ENCODE measurements around the gene CCL17. TPM values are rescaled to one million over a fixed set of nuclear protein-coding genes. Genes with fewer than 3 reads are reported as not detected.
A peak's percentile ranks its signal among the peaks of the same experiment; 100 is the strongest.

The CCL17 gene
- total and polyA plus RNA-seq, 10 of the 15 experiments (the other 5 are each of a cell fraction or from before 2014, with no cell fraction given), result 1.2 to 84.9 (median 34.2) TPM

DNA sequence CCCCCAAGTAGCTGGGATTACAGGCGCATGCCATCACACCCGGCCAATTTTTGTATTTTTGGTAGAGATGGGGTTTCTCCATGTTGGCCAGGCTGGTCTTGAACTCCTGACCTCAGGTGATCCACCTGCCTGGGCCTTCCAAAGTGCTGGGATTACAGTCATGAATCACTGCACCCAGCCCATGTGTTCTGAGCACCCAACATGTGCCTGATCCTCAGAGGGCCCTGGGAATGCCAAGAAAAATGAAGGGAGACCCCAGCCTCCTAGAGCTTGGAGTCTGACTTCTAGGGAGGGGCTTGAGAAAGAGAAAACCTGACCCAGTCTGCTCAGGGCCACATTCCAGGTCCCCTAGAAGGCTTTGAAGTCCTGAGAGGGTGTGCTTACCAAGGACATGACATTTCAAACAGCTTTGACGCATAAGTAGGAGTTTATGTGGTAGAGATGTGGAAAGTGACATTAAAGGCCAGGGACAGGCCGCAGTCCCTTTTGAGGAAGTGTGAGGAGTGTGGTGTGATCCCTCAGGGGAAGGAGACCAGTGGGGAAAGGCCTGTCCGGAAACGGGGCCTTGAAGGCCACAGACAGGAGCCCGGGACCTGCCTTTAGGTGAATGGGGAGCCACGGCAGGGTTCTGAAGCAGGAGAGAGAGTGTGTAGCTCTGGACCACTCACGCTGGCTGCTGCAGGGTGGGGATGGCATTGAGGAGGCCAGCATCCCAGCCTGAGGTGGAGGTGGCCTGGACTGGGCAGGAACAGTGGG, 47.1 kb upstream of the CCL17 start (continued):
- TF ChIP-seq, protein P1, sequence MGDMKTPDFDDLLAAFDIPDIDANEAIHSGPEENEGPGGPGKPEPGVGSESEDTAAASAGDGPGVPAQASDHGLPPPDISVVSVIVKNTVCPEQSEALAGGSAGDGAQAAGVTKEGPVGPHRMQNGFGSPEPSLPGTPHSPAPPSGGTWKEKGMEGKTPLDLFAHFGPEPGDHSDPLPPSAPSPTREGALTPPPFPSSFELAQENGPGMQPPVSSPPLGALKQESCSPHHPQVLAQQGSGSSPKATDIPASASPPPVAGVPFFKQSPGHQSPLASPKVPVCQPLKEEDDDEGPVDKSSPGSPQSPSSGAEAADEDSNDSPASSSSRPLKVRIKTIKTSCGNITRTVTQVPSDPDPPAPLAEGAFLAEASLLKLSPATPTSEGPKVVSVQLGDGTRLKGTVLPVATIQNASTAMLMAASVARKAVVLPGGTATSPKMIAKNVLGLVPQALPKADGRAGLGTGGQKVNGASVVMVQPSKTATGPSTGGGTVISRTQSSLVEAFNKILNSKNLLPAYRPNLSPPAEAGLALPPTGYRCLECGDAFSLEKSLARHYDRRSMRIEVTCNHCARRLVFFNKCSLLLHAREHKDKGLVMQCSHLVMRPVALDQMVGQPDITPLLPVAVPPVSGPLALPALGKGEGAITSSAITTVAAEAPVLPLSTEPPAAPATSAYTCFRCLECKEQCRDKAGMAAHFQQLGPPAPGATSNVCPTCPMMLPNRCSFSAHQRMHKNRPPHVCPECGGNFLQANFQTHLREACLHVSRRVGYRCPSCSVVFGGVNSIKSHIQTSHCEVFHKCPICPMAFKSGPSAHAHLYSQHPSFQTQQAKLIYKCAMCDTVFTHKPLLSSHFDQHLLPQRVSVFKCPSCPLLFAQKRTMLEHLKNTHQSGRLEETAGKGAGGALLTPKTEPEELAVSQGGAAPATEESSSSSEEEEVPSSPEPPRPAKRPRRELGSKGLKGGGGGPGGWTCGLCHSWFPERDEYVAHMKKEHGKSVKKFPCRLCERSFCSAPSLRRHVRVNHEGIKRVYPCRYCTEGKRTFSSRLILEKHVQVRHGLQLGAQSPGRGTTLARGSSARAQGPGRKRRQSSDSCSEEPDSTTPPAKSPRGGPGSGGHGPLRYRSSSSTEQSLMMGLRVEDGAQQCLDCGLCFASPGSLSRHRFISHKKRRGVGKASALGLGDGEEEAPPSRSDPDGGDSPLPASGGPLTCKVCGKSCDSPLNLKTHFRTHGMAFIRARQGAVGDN (IDR thresholded peaks at IDR 0.05), result peak; percentile 41; the same call in 1 of the 2 replicates
- peak; percentile 92 for TF ChIP-seq RUNX3 (IDR thresholded peaks at IDR 0.05; ENCODE audit: low read length)
- TF ChIP-seq IRF4 (IDR thresholded peaks at IDR 0.05; ENCODE audit: low read depth, low read length), result peak; percentile 68; the same call in 1 of the 2 replicates
- TF ChIP-seq SRF (IDR thresholded peaks at IDR 0.05; ENCODE audit: low read depth in 2 of 2, low read length in 2 of 2), result 0 out of 4 replicates have a peak, but pooled peaks of 1 of the 2 experiments have one; percentile 40
- TF ChIP-seq, protein P2, sequence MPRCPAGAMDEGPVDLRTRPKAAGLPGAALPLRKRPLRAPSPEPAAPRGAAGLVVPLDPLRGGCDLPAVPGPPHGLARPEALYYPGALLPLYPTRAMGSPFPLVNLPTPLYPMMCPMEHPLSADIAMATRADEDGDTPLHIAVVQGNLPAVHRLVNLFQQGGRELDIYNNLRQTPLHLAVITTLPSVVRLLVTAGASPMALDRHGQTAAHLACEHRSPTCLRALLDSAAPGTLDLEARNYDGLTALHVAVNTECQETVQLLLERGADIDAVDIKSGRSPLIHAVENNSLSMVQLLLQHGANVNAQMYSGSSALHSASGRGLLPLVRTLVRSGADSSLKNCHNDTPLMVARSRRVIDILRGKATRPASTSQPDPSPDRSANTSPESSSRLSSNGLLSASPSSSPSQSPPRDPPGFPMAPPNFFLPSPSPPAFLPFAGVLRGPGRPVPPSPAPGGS (IDR thresholded peaks at IDR 0.05; ENCODE audit: borderline replicate concordance, insufficient read depth, low read depth, low read length, poor library complexity, severe bottlenecking), result peak; percentile 76
- TF ChIP-seq PML (IDR thresholded peaks at IDR 0.05; ENCODE audit: low read length), result no peak; the same call in 1 of the 2 replicates
